HG03045 (cell line): Measurements from ENCODE around the gene PYY.

Experiments used
- ATAC-seq: cut with Tn5 transposase; IDR thresholded peaks from one replicate; pipeline ENCODE4 v1.9.1; 2021; ENCODE audit warnings: mild to moderate bottlenecking, moderate library complexity; ENCODE audit not compliant: unreplicated experiment

The PYY gene

GRCh38 chr17:43917348-43918025 is 36.3 kb downstream of the PYY start:
- ATAC-seq: no peak

DNA sequence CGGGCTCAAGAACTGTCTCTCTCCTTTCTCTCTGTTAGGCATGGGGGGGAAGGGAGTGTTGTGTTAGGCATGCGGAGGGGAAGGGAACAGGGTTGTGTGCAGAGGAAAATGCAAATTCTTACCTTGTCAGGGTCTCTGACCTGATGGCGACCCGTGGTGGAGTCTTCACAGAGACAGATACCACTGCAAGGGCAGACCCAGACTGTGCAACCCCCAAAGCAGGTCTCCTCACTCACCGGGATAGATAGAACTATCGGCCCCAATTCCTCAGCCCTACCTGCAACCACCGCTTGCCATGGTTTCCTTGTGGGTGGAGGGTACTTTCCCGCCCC is 36.8 kb downstream of the PYY start:
- ATAC-seq: no peak

GRCh38 chr17:43916385-43916784 is 37.4 kb downstream of the PYY start:
- no peak for ATAC-seq

DNA sequence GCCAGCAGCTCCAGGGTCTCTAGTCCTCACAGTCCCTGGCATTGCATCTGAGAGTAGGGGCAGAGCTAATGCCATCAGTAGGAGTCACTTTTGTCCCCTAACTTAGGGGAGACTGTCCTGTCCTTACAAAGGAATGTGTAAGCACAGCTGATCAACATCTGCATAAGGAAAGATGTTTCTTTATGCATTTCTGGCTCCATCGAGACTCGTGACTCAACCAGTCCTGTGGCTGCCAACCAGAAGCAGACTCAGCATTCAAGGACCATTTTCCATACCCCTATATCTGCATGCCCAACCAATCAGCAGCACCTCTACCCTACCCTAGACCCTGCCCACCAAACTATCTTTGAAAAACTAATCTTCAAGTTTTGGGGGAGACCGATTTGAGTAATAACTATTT is 38.2 kb downstream of the PYY start:
- no peak for ATAC-seq

DNA sequence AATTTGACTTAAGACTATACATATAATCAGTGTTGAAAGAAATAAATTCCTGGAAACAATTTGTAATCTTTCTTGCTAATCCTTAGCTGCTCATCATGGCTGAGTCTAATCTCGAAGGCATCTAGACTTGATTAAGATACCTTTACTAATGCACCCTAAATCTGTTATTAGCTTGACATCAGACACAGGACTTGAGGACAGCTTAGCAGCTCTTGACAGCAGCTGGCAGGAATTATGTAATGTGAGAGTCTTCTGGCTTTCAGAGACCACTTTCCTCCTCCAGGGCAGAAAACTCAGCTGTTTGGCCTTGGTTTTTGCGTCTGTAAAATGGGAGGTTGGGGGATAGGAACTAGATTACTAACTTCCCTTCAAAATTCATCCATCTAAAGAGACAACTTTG is 39.3 kb downstream of the PYY start:
- no peak for ATAC-seq

GRCh38 chr17:43913584-43913983 is 40.2 kb downstream of the PYY start:
- no peak for ATAC-seq

DNA sequence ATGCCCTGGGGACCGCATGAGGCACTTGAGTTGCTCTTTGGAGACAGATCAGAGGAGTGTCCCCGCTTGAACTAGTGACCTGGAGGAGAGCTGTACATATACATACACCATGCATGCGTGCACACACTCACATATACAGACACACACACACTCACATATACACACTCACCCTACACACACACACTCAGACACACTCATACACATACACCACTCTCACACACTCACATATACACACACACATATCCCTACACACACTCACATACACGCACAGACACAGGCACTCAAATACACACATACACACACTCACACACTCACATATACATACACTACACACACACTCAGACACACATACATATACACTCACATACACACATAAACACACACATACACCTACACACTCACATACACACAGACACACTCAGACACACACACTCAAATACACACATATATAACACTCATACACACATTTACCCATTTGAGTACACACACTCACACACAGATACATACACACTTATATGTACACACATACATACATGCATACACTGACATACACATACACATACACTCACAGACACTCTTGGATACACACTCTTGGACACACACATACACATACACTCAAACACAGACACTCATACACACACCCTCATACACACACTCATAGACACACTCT is 41.0 kb downstream of the PYY start:
- ATAC-seq: no peak

- no peak for ATAC-seq
Measured at GRCh38 chr17:43911904-43912303, 41.8 kb downstream of the PYY start.

GRCh38 chr17:43909537-43910231 is 44.1 kb downstream of the PYY start:
- no peak for ATAC-seq

DNA sequence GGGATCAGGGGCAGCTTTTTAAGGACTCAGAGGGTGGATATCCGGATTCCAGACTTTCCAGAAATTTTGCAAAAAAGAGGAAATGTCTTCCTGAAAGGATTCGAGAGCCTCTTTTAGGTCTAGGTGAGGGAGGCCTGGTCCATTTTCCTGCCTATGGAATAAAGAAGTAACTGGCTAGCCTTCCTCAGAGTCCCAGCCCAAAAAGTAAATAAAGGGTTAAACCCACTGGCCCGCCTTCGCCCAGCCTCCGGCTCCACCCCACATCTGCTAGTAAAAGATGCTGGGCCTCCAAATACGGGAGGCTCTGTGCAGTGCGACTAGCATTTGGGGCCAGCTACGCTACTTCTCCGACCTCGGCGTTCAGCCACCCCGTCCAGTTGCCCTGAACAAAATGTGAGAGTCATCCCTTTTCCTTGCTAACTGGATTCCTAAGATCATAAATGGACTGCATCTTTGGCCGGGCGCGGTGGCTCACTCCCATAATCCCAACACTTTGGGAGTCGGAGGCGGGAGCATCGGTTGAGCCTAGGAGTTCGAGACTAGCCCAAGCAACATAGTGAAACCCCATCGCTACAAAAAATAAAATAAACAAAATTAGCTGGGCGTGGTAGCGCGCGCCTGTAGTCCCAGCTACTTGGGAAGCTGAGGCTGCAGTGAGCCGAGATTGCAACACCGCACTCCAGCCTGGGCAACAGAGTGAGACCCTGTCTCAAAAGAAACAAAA is 45.6 kb downstream of the PYY start:
- no peak for ATAC-seq

- ATAC-seq: no peak
Measured at GRCh38 chr17:43907425-43907981, 46.2 kb downstream of the PYY start, which contains the start of gene MPP2. Gene MPP2, minus strand, starts transcription at chr17:43907536. Its CDS starts 3,076 bp downstream, at chr17:43904460.

- no peak for ATAC-seq
Measured at GRCh38 chr17:43906951-43907424, 46.8 kb downstream of the PYY start.

- no peak for ATAC-seq
Measured at GRCh38 chr17:43905985-43906852, 47.5 kb downstream of the PYY start.

DNA sequence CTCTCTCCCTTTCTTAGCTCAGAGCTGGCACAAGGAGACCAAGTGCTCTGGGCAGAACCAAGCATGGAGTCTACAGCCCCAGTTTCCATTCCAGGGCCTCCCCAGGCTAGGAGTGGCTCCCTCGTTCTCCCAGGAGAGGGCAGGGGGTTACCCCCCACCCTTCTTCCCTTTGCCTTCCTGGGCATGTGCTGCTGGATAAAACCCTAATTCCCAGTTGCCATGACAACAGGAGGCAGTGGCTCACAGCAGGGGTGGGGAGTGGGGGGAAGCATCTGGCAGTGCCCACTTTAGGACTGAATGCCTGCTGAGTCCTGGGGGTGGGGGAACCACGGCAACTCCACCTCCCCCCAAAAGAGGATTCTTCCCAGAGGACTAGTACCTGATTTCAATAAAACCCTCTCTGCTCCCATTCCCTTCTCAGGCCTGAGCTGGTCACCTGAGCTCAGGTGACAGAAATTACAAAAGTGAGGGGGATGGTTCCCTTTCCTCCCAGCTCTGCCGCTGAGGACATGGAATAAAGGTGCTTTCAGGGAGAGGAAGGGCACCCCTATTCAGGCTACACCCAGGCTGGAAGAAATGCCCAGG is 48.2 kb downstream of the PYY start:
- ATAC-seq: no peak
